Neutrophil (primary cell): ENCODE results near the gene SLC6A2.

ENCODE experiments used
- H3K27ac ChIP-seq: fragments of 200-600 bp; sonication (generic); 2 replicates; pipeline ENCODE4 v1.5.1; 2016; ENCODE audit warnings: mild to moderate bottlenecking, moderate library complexity
- H3K27me3 ChIP-seq: fragments of 200-600 bp; sonication (generic); 2 replicates; pipeline ENCODE4 v1.6.0; 2016; ENCODE audit warnings: mild to moderate bottlenecking
- H3K36me3 ChIP-seq: fragments of 200-600 bp; sonication (generic); 2 replicates; pipeline ENCODE4 v1.5.1; 2017
- H3K4me1 ChIP-seq, 2 experiments: fragments of 200-600 bp in 1 of 2; sonication (generic) in 1 of 2; 1 replicate in 1 of 2; 2 replicates in 1 of 2; pipeline versions ENCODE4 v1.5.1 to v1.6.1; 2013 to 2016; ENCODE audit warnings: low read depth in 1 of 2, low read length in 1 of 2, mild to moderate bottlenecking in 1 of 2, moderate library complexity in 1 of 2; ENCODE audit not compliant: control insufficient read depth in 1 of 2, insufficient read depth in 1 of 2
- H3K4me3 ChIP-seq, 2 experiments: fragments of 200-600 bp in 1 of 2; sonication (generic) in 1 of 2; 1 replicate in 1 of 2; 2 replicates in 1 of 2; pipeline ENCODE4 v1.5.1; 2013 to 2016; ENCODE audit warnings: low read depth in 1 of 2, low read length in 1 of 2, mild to moderate bottlenecking in 1 of 2, moderate library complexity in 1 of 2
- H3K9me3 ChIP-seq: fragments of 200-600 bp; sonication (generic); 2 replicates; pipeline ENCODE4 v1.5.1; 2016
- CTCF ChIP-seq: fragments of 200-600 bp; sonication (generic); IDR thresholded peaks from 2 replicates; pipeline ENCODE4 v1.5.1; 2016; ENCODE audit warnings: antibody characterized with exemption

Gene SLC6A2

GRCh38 chr16:55662644-55663031 is 6.8 kb downstream of the SLC6A2 start:
- H3K36me3 ChIP-seq: no peaks in the 10 kb centered on the region
- no peak overlapping the region for H3K4me3 ChIP-seq
- no peak for TF ChIP-seq CTCF
- H3K9me3 ChIP-seq: no peaks in the 10 kb centered on the region
- H3K27ac ChIP-seq: no peak overlapping the region
- H3K27me3 ChIP-seq: peaks cover 44% of the 10 kb centered on the region
- H3K4me1 ChIP-seq: no peaks in the 10 kb centered on the region

- H3K27me3 ChIP-seq: peaks cover 38% of the 10 kb centered on the region
- H3K4me1 ChIP-seq: no peaks in the 10 kb centered on the region
- H3K36me3 ChIP-seq: no peaks in the 10 kb centered on the region
- TF ChIP-seq CTCF: no peak
- H3K27ac ChIP-seq: no peak overlapping the region
- H3K4me3 ChIP-seq: no peak overlapping the region
- H3K9me3 ChIP-seq: no peaks in the 10 kb centered on the region
Measured at GRCh38 chr16:55663225-55663624, 7.4 kb downstream of the SLC6A2 start.

- Histone ChIP-seq H3K27ac (no peak overlapping the region), H3K4me1 (no peaks in the 10 kb centered on the region), H3K4me3 (no peak overlapping the region), H3K27me3 (peaks cover 30% of the 10 kb centered on the region), H3K9me3 (no peaks in the 10 kb centered on the region), H3K36me3 (no peaks in the 10 kb centered on the region)
- TF ChIP-seq CTCF: no peak
Measured at GRCh38 chr16:55663765-55664677, 8.2 kb downstream of the SLC6A2 start.

- Histone ChIP-seq H3K4me1 (no peaks in the 10 kb centered on the region), H3K9me3 (no peaks in the 10 kb centered on the region), H3K27ac (no peak overlapping the region), H3K27me3 (peaks cover 21% of the 10 kb centered on the region), H3K4me3 (no peak overlapping the region), H3K36me3 (no peaks in the 10 kb centered on the region)
- no peak for TF ChIP-seq CTCF
Measured at GRCh38 chr16:55664786-55665407, 9.1 kb downstream of the SLC6A2 start.

- Histone ChIP-seq H3K27ac (no peak overlapping the region), H3K4me3 (no peak overlapping the region), H3K9me3 (no peaks in the 10 kb centered on the region), H3K27me3 (peaks cover 15% of the 10 kb centered on the region), H3K36me3 (no peaks in the 10 kb centered on the region), H3K4me1 (no peaks in the 10 kb centered on the region)
- TF ChIP-seq CTCF: no peak
Measured at GRCh38 chr16:55665511-55665910, 9.7 kb downstream of the SLC6A2 start.
